HCT116 (cell line): ENCODE results near the gene GPRC5C. TPM values are rescaled to one million over a fixed set of nuclear protein-coding genes. Genes with fewer than 3 reads are reported as not detected.

ENCODE experiments used
- ATAC-seq: fragments of 200-7000 bp; cut with Tn5 transposase; 2 replicates; pipeline ENCODE4 v1.9.1; 2020; ENCODE audit warnings: mild to moderate bottlenecking, moderate library complexity
- BruUV-seq: library from RNA; stranded (reverse); fragments of 400-500 nt; replicated peaks from 2 replicates; lab custom pipeline; 2021; lab: Mats Ljungman, UMichigan
- CTCF ChIA-PET: fragments of 300-600 bp; sonication (Branson Sonifier 250); formaldehyde crosslinking; loops from one replicate; lab custom pipeline; 2021; ENCODE audit warnings: antibody characterized with exemption; lab: Charles Lee
- POLR2A ChIA-PET: fragments of 300-600, 350-600 bp; sonication (Branson Sonifier 250); formaldehyde crosslinking; loops from one replicate; lab custom pipeline; 2021; ENCODE audit warnings: antibody characterized with exemption; lab: Charles Lee
- RAD21 ChIA-PET, 2 experiments: fragments of 300-600 bp; sonication (Branson Sonifier 250); formaldehyde crosslinking; loops; one replicate each; lab custom pipeline; 2023; ENCODE audit warnings: low total read pairs in 2 of 2; ENCODE audit not compliant: uncharacterized antibody in 2 of 2, unreplicated experiment in 2 of 2, low non-redundant PET in 1 of 2; lab: Charles Lee
- DNase-seq: peaks from one replicate; pipeline ENCODE4 v3.0.0-alpha.2; 2010; ENCODE audit warnings: low read depth, low spot score
- H2AFZ ChIP-seq: fragments of 200-600 bp; shearing (Covaris generic), sonication (generic); 2 replicates; pipeline ENCODE4 v1.6.1; 2017; ENCODE audit warnings: low read depth, mixed run types, mixed read lengths, antibody characterized with exemption, low read length; ENCODE audit not compliant: poor library complexity, severe bottlenecking
- H3K27ac ChIP-seq: 2 replicates; pipeline ENCODE4 v1.5.1; 2012; ENCODE audit warnings: low read depth, low read length
- H3K27me3 ChIP-seq: fragments of 200-600 bp; sonication (generic); 2 replicates; pipeline ENCODE4 v1.6.1; 2016; ENCODE audit warnings: mixed run types, low read length, mixed read lengths; ENCODE audit not compliant: insufficient read depth
- H3K36me3 ChIP-seq, 2 experiments: fragments of 200-500 bp in 1 of 2; fragments of 200-600 bp in 1 of 2; sonication (Bioruptor generic) in 1 of 2; sonication (generic) in 1 of 2; 2 replicates each; pipeline versions ENCODE4 v1.5.1 to v1.6.1; 2014 to 2016; ENCODE audit warnings: low read length in 2 of 2, inconsistent platforms in 1 of 2, mixed read lengths in 1 of 2, mixed run types in 1 of 2; ENCODE audit not compliant: insufficient read depth in 2 of 2, control insufficient read depth in 1 of 2
- H3K4me1 ChIP-seq, 2 experiments: fragments of 200-600 bp in 1 of 2; sonication (generic) in 1 of 2; 2 replicates each; pipeline versions ENCODE4 v1.5.1 to v1.6.1; 2012 to 2017; ENCODE audit warnings: low read length in 2 of 2, inconsistent platforms in 1 of 2, mild to moderate bottlenecking in 1 of 2, mixed read lengths in 1 of 2, mixed run types in 1 of 2, moderate library complexity in 1 of 2; ENCODE audit not compliant: insufficient read depth in 2 of 2, control insufficient read depth in 1 of 2
- H3K4me2 ChIP-seq: fragments of 200-600 bp; sonication (generic); 2 replicates; pipeline ENCODE4 v1.6.1; 2017; ENCODE audit warnings: mixed run types, low read length, mixed read lengths
- H3K4me3 ChIP-seq, 2 experiments: fragments of 200-600 bp in 1 of 2; sonication (generic) in 1 of 2; replicated peaks in 1 of 2; 2 replicates each; pipeline ENCODE4 v1.5.1; 2011 to 2016; ENCODE audit warnings: low read length in 2 of 2, control low read depth in 1 of 2, low read depth in 1 of 2, mild to moderate bottlenecking in 1 of 2, mixed read lengths in 1 of 2, mixed run types in 1 of 2
- H3K79me2 ChIP-seq: fragments of 200-600 bp; sonication (generic); 2 replicates; pipeline ENCODE4 v1.6.1; 2017; ENCODE audit warnings: mild to moderate bottlenecking, mixed run types, low read length, moderate library complexity, mixed read lengths; ENCODE audit not compliant: insufficient read depth
- H3K9ac ChIP-seq: fragments of 200-600 bp; sonication (generic); 2 replicates; pipeline ENCODE4 v1.6.1; 2016; ENCODE audit warnings: low read length, mixed read lengths
- H3K9me2 ChIP-seq: fragments of 200-600 bp; sonication (generic), shearing (Covaris generic); 2 replicates; pipeline ENCODE4 v1.6.1; 2017; ENCODE audit warnings: mixed run types, mild to moderate bottlenecking, moderate library complexity; ENCODE audit not compliant: insufficient read depth
- H3K9me3 ChIP-seq, 2 experiments: fragments of 200-500 bp in 1 of 2; fragments of 200-600 bp in 1 of 2; sonication (Bioruptor generic) in 1 of 2; sonication (generic) in 1 of 2; 2 replicates each; pipeline ENCODE4 v1.6.1; 2014 to 2017; ENCODE audit warnings: low read length in 2 of 2, mixed read lengths in 2 of 2, inconsistent platforms in 1 of 2, low read depth in 1 of 2, mild to moderate bottlenecking in 1 of 2, mixed run types in 1 of 2, moderate library complexity in 1 of 2; ENCODE audit not compliant: control insufficient read depth in 1 of 2, insufficient read depth in 1 of 2
- H4K20me1 ChIP-seq: fragments of 200-600 bp; sonication (generic), shearing (Covaris generic); 2 replicates; pipeline ENCODE4 v1.6.1; 2017; ENCODE audit warnings: mixed run types, mild to moderate bottlenecking, moderate library complexity; ENCODE audit not compliant: insufficient read depth
- CEBPB ChIP-seq: IDR thresholded peaks from 2 replicates; pipeline ENCODE4 v1.6.1; 2012; ENCODE audit warnings: low read depth
- EZH2 ChIP-seq: fragments of 200-600 bp; sonication (generic); IDR thresholded peaks from 2 replicates; pipeline ENCODE4 v1.6.1; 2017; ENCODE audit warnings: antibody characterized with exemption, mixed run types
- FOSL1 ChIP-seq: IDR thresholded peaks from 2 replicates; pipeline ENCODE4 v1.6.1; 2012; ENCODE audit warnings: low read depth
- JUND ChIP-seq: IDR thresholded peaks from 2 replicates; pipeline ENCODE4 v1.6.1; 2012
- ZFX ChIP-seq: fragments of 450-650 bp; IDR thresholded peaks from 2 replicates; pipeline ENCODE4 v1.6.1; 2017
- intact Hi-C: fragments of 100-400 bp; cut with micrococcal nuclease; formaldehyde crosslinking; loops from 2 replicates; pipeline ENCODE4 v1.10.0; 2022
- total RNA-seq: library from RNA; stranded (reverse); gene quantifications from one replicate; pipeline ENCODE4 v1.2.1, GENCODE V29; 2021; ENCODE audit not compliant: unreplicated experiment
- TF ChIP-seq, protein P1 (sequence below): IDR thresholded peaks from 2 replicates; pipeline ENCODE4 v1.6.1; 2011; ENCODE audit warnings: mild to moderate bottlenecking, low read length, moderate library complexity; ENCODE audit not compliant: insufficient replicate concordance; ENCODE audit errors: extremely low read depth
- TF ChIP-seq, protein P2 (sequence below): IDR thresholded peaks from 2 replicates; pipeline ENCODE4 v1.6.1; 2012

Gene GPRC5C
- total RNA-seq, 1 experiment from 2014 or later, result 54.4 TPM

DNA sequence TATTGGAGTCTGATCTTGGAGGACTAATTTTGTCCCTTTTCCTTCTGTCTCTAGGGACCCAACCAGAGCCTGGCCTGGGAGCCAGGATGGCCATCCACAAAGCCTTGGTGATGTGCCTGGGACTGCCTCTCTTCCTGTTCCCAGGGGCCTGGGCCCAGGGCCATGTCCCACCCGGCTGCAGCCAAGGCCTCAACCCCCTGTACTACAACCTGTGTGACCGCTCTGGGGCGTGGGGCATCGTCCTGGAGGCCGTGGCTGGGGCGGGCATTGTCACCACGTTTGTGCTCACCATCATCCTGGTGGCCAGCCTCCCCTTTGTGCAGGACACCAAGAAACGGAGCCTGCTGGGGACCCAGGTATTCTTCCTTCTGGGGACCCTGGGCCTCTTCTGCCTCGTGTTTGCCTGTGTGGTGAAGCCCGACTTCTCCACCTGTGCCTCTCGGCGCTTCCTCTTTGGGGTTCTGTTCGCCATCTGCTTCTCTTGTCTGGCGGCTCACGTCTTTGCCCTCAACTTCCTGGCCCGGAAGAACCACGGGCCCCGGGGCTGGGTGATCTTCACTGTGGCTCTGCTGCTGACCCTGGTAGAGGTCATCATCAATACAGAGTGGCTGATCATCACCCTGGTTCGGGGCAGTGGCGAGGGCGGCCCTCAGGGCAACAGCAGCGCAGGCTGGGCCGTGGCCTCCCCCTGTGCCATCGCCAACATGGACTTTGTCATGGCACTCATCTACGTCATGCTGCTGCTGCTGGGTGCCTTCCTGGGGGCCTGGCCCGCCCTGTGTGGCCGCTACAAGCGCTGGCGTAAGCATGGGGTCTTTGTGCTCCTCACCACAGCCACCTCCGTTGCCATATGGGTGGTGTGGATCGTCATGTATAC lies 8.0 kb downstream of the GPRC5C start:
- Histone ChIP-seq H3K79me2 (no peaks in the 10 kb centered on the region), H2AFZ (no peak overlapping the region), H3K9ac (no peak overlapping the region), H3K36me3 (peaks cover 5 to 17% of the 10 kb centered on the region in 2 experiments; a peak in 3 of 4 replicates), H3K9me3 (peaks cover 7 to 10% of the 10 kb centered on the region in 2 experiments; a peak in 3 of 4 replicates), H3K4me2 (no peak overlapping the region), H3K4me3 (no peak overlapping the region), H3K27me3 (no peaks in the 10 kb centered on the region), H3K27ac (no peak overlapping the region), H3K9me2 (no peaks in the 10 kb centered on the region), H3K4me1 (peaks cover 24 to 26% of the 10 kb centered on the region in 2 experiments), H4K20me1 (no peaks in the 10 kb centered on the region)
- ChIA-PET RAD21 (no interaction called here), CTCF (interaction anchor here (1.1 kb wide), 1 partner anchor 61 kb away, joined by 4 read pairs; no protein-coding TSS in a partner anchor), POLR2A (no interaction called here)
- TF ChIP-seq EZH2 (no peak), ZFX (no peak), CEBPB (no peak), FOSL1 (no peak), JUND (no peak)
- TF ChIP-seq, protein P1, sequence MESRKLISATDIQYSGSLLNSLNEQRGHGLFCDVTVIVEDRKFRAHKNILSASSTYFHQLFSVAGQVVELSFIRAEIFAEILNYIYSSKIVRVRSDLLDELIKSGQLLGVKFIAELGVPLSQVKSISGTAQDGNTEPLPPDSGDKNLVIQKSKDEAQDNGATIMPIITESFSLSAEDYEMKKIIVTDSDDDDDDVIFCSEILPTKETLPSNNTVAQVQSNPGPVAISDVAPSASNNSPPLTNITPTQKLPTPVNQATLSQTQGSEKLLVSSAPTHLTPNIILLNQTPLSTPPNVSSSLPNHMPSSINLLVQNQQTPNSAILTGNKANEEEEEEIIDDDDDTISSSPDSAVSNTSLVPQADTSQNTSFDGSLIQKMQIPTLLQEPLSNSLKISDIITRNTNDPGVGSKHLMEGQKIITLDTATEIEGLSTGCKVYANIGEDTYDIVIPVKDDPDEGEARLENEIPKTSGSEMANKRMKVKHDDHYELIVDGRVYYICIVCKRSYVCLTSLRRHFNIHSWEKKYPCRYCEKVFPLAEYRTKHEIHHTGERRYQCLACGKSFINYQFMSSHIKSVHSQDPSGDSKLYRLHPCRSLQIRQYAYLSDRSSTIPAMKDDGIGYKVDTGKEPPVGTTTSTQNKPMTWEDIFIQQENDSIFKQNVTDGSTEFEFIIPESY, result no peak
- TF ChIP-seq, protein P2, sequence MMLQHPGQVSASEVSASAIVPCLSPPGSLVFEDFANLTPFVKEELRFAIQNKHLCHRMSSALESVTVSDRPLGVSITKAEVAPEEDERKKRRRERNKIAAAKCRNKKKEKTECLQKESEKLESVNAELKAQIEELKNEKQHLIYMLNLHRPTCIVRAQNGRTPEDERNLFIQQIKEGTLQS, result no peak
- ATAC-seq (no peak), DNase-seq (no peak)
- intact Hi-C loops, result loop anchor here (5.0 kb wide), 1 partner anchor 228 kb away; the partner anchor contains the start of gene TTYH2
- no TSS peak for BruUV-seq
